Colonic mucosa (tissue), 4 donors: Measurements from ENCODE around the gene IFIH1. TPM values are rescaled to one million over a fixed set of nuclear protein-coding genes. Genes with fewer than 3 reads are reported as not detected.

Experiments used
- DNase-seq: peaks from one replicate; pipeline ENCODE4 v3.0.0-alpha.2; 2020
- H3K27ac ChIP-seq: fragments of 200-600 bp; one replicate; pipeline ENCODE4 v1.8.0; 2021
- H3K27me3 ChIP-seq: fragments of 200-600 bp; one replicate; pipeline ENCODE4 v1.8.0; 2021
- H3K36me3 ChIP-seq: fragments of 200-600 bp; one replicate; pipeline ENCODE4 v1.8.0; 2021
- H3K4me1 ChIP-seq: fragments of 200-600 bp; one replicate; pipeline ENCODE4 v1.8.0; 2021; ENCODE audit warnings: mild to moderate bottlenecking
- H3K4me3 ChIP-seq: fragments of 200-600 bp; one replicate; pipeline ENCODE4 v1.8.0; 2021
- H3K9ac ChIP-seq, 2 donors: one replicate each; pipeline ENCODE4 v1.7.0; 2013; ENCODE audit warnings: control low read depth in 2 of 2, low read depth in 2 of 2, low read length in 2 of 2
- H3K9me3 ChIP-seq: fragments of 200-600 bp; one replicate; pipeline ENCODE4 v1.8.0; 2021
- CTCF ChIP-seq: fragments of 200-600 bp; IDR thresholded peaks from one replicate; pipeline ENCODE4 v1.8.0; 2022; ENCODE audit warnings: antibody characterized with exemption, mild to moderate bottlenecking
- intact Hi-C: fragments of 100-400 bp; cut with DNase I; formaldehyde crosslinking; loops from one replicate; pipeline ENCODE4 v1.14.1; 2022
- total RNA-seq, 2 donors: library from RNA; stranded (reverse); fragmentation: NEBNext Ultra II Directional in 1 of 2; extraction: Animal tissue kit (Norgen Biotek cat#: 25700) in 1 of 2; gene quantifications; one replicate each; pipeline ENCODE4 v1.2.1, GENCODE V29; 2021
- donor health status: healthy.
- donor health status: DM: no; HTN: no; CAD: no.
- donor health status: DM: no; HTN: no; CAD: no.

IFIH1 gene
- total RNA-seq, 2 donors from 2014 or later: 16.1 to 21.1 TPM

DNA sequence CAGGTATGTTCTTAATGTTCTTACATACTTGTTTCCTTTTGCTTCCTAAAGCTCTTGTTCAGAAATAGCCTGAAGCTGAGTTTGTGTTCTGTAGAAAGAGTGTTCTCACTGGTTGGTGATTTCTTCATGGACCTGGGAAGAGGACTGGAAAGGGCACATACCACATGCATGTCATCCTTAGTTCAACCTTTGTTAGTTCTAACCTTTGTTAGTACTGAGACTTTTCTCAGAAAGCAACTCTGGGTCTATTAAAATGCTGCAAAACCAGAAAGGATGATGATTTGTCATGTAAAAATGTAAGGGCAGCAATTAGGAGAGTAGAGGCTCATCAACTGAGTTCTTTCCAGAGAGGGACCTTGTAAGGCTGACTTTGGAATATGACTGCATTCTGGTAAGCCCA lies 72.7 kb downstream of the IFIH1 start:
- TF ChIP-seq CTCF: no peak
- H3K4me3 ChIP-seq: no peak overlapping the region
- H3K9ac ChIP-seq: no peak overlapping the region
- intact Hi-C loops: no loop called here
- H3K4me1 ChIP-seq: no peaks in the 10 kb centered on the region
- H3K27me3 ChIP-seq: no peaks in the 10 kb centered on the region
- no peak overlapping the region for H3K27ac ChIP-seq
- H3K36me3 ChIP-seq: no peaks in the 10 kb centered on the region
- H3K9me3 ChIP-seq: no peaks in the 10 kb centered on the region
- DNase-seq: no peak

DNA sequence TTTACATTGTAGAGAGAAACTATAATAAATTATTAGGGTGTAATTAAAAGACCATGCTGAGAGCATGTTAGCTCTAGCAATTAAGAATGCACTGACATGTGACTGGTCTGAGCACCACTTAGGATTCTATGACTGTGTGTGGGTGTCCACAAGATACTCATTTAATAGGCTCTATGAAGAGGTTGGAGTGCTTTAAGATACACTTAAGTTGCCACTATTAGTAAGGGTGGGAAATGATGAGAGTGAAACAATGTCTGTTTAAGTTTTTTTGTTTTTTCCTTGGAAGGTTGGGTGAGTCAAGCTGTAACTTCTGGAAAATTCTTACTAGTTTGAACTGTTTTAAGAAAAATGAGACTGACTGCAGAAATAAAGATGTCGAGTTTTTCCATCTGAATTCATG lies 73.4 kb downstream of the IFIH1 start:
- no peak for TF ChIP-seq CTCF
- H3K9me3 ChIP-seq: no peaks in the 10 kb centered on the region
- H3K4me3 ChIP-seq: no peak overlapping the region
- no peaks in the 10 kb centered on the region for H3K27me3 ChIP-seq
- intact Hi-C loops: no loop called here
- H3K27ac ChIP-seq: peak overlapping the region; percentile 44
- no peak overlapping the region for H3K9ac ChIP-seq
- H3K36me3 ChIP-seq: no peaks in the 10 kb centered on the region
- no peaks in the 10 kb centered on the region for H3K4me1 ChIP-seq
- DNase-seq: no peak

GRCh38 chr2:162244541-162245031 lies 73.9 kb downstream of the IFIH1 start:
- Histone ChIP-seq H3K36me3 (no peaks in the 10 kb centered on the region), H3K27me3 (no peaks in the 10 kb centered on the region), H3K27ac (peak overlapping the region; percentile 44), H3K4me3 (no peak overlapping the region), H3K9me3 (no peaks in the 10 kb centered on the region), H3K4me1 (no peaks in the 10 kb centered on the region), H3K9ac (no peak overlapping the region)
- intact Hi-C loops: no loop called here
- no peak for DNase-seq
- no peak for TF ChIP-seq CTCF

DNA sequence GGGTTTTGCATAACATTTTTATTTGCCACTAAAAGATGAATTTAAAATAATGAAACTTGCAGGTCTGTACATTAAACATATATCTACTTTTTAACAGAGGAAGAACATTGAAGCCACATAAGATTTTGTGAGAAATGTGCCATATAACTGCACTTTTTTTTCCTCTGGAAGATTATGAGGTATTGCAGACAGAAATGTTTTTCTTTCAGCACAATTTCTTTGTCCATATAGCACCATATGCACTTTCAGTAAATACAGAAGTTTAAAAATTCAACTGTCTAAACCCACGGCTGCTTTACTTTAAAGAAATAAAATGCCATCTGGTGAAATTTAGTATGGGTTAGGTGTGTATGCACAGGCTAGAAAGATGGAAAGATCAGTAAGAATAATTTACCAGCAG lies 74.8 kb downstream of the IFIH1 start:
- Histone ChIP-seq H3K27me3 (no peaks in the 10 kb centered on the region), H3K4me1 (no peaks in the 10 kb centered on the region), H3K9me3 (no peaks in the 10 kb centered on the region), H3K36me3 (no peaks in the 10 kb centered on the region), H3K4me3 (no peak overlapping the region), H3K27ac (no peak overlapping the region), H3K9ac (no peak overlapping the region)
- intact Hi-C loops: no loop called here
- TF ChIP-seq CTCF: no peak
- DNase-seq: no peak

- peak within 1 kb of the TSS; percentile 41 for H3K27ac ChIP-seq
- no peak within 1 kb of the TSS for H3K4me3 ChIP-seq
- no peaks in the 10 kb centered on the region for H3K4me1 ChIP-seq
- intact Hi-C loops: no loop called here
- no peaks in the 10 kb centered on the region for H3K27me3 ChIP-seq
- no peak within 1 kb of the TSS for H3K9ac ChIP-seq
- TF ChIP-seq CTCF: no peak
- no peaks in the 10 kb centered on the region for H3K9me3 ChIP-seq
- no peak for DNase-seq
- no peaks in the 10 kb centered on the region for H3K36me3 ChIP-seq
Measured at GRCh38 chr2:162243294-162243693, 75.2 kb downstream of the IFIH1 start, which contains the start of gene FAP. Gene FAP (minus strand): TSS chr2:162243445. CDS start chr2:162243327, 118 bp downstream.
